ENCODE data around the gene CDK5.

The CDK5 gene

GRCh38 chr7:151091988-151092387, 34.3 kb upstream of the CDK5 start:
- H3K9ac ChIP-seq (ENCODE audit: low read length): no peak overlapping the region
- no peak overlapping the region for H3K4me3 ChIP-seq (ENCODE audit: low read length)
- peaks cover 34% of the 10 kb centered on the region for H3K4me1 ChIP-seq (ENCODE audit: control insufficient read depth, insufficient read depth, low read length)
- no peaks in the 10 kb centered on the region for H3K9me3 ChIP-seq (ENCODE audit: control insufficient read depth, low read length)
- H3K36me3 ChIP-seq (ENCODE audit: control insufficient read depth, insufficient read depth, low read length): no peaks in the 10 kb centered on the region
- H3K27me3 ChIP-seq (ENCODE audit: control insufficient read depth, insufficient read depth, low read length): peaks cover 4% of the 10 kb centered on the region

GRCh38 chr7:151091431-151091830, 33.7 kb upstream of the CDK5 start:
- no peaks in the 10 kb centered on the region for H3K9me3 ChIP-seq (ENCODE audit: control insufficient read depth, low read length)
- no peak overlapping the region for H3K4me3 ChIP-seq (ENCODE audit: low read length)
- H3K4me1 ChIP-seq (ENCODE audit: control insufficient read depth, insufficient read depth, low read length): peaks cover 35% of the 10 kb centered on the region
- H3K27me3 ChIP-seq (ENCODE audit: control insufficient read depth, insufficient read depth, low read length): peaks cover 4% of the 10 kb centered on the region
- H3K36me3 ChIP-seq (ENCODE audit: control insufficient read depth, insufficient read depth, low read length): no peaks in the 10 kb centered on the region
- no peak overlapping the region for H3K9ac ChIP-seq (ENCODE audit: low read length)

DNA sequence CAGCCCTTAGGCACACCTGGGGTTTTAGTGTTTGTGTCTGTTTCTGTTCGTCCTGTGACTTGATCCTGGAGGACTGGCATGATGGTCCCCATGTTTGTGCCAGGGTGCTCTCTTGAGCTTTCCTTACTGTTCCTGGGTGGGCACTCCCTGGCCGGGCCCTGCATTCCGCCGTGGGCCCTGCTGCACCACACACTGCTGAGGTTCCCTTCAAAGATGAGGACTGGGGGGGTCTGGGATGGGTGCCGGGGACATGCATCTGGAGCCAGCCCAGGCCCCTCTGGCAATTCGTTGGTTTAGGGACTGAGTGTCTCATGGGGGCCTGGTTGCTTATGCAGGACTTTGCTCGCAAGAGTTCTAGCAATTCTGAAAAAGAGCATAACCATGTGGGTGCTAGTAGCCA, 33.3 kb upstream of the CDK5 start:
- Histone ChIP-seq H3K9ac (ENCODE audit: low read length) (no peak overlapping the region), H3K4me1 (ENCODE audit: control insufficient read depth, insufficient read depth, low read length) (peaks cover 35% of the 10 kb centered on the region), H3K36me3 (ENCODE audit: control insufficient read depth, insufficient read depth, low read length) (no peaks in the 10 kb centered on the region), H3K9me3 (ENCODE audit: control insufficient read depth, low read length) (no peaks in the 10 kb centered on the region), H3K27me3 (ENCODE audit: control insufficient read depth, insufficient read depth, low read length) (peaks cover 4% of the 10 kb centered on the region), H3K4me3 (ENCODE audit: low read length) (no peak overlapping the region)

GRCh38 chr7:151089893-151090730, 32.4 kb upstream of the CDK5 start:
- Histone ChIP-seq H3K36me3 (ENCODE audit: control insufficient read depth, insufficient read depth, low read length) (no peaks in the 10 kb centered on the region), H3K4me1 (ENCODE audit: control insufficient read depth, insufficient read depth, low read length) (peaks cover 42% of the 10 kb centered on the region), H3K4me3 (ENCODE audit: low read length) (no peak overlapping the region), H3K9me3 (ENCODE audit: control insufficient read depth, low read length) (no peaks in the 10 kb centered on the region), H3K27me3 (ENCODE audit: control insufficient read depth, insufficient read depth, low read length) (peaks cover 4% of the 10 kb centered on the region), H3K9ac (ENCODE audit: low read length) (peak overlapping the region; percentile 75)

GRCh38 chr7:151088856-151089699, 31.4 kb upstream of the CDK5 start:
- Histone ChIP-seq H3K4me1 (ENCODE audit: control insufficient read depth, insufficient read depth, low read length) (peaks cover 45% of the 10 kb centered on the region), H3K9ac (ENCODE audit: low read length) (peak overlapping the region; percentile 75), H3K27me3 (ENCODE audit: control insufficient read depth, insufficient read depth, low read length) (peaks cover 4% of the 10 kb centered on the region), H3K4me3 (ENCODE audit: low read length) (no peak overlapping the region), H3K9me3 (ENCODE audit: control insufficient read depth, low read length) (no peaks in the 10 kb centered on the region), H3K36me3 (ENCODE audit: control insufficient read depth, insufficient read depth, low read length) (no peaks in the 10 kb centered on the region)

DNA sequence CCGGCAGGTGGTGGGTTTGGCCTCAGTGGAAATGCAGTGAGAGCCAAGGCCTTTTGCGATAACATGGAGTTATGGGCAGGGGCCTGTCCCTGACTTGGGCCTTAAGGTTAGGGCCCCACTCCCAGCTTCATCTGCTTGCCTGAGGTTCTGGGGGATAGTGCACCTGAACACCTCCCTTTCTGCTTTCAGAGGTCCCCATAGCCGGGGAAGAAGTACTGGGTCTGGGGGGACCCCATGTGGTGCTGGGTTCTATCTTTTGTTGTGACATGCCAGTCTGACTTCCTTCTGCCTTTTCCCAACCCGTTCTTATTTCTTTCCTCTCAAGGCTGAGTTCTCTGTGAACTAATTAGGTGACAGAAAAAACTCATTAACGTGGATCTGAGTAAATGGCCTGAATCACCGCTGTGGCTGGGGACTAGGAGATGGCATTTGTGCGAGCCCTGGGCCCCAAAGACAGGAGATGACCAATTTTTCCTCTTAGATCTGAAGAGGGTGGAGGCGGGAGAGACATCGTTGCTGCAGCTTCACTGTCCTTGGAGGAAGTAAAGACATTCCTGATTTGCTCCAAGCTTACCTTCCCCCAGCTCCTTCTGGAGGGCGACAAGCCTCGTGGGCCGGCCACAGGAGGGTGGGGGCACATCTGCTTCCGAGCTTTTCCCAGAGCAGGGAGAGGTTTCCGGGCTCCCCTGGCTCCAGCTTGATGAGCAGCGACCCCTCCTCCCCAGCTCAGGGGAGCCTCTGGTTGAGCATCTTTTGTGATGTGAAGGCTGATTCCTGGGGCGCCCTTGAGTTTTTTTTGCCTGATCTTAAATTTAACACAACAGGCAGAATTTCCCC, 30.5 kb upstream of the CDK5 start:
- no peaks in the 10 kb centered on the region for H3K9me3 ChIP-seq (ENCODE audit: control insufficient read depth, low read length)
- H3K4me1 ChIP-seq (ENCODE audit: control insufficient read depth, insufficient read depth, low read length): peaks cover 50% of the 10 kb centered on the region
- peak overlapping the region; percentile 75 for H3K9ac ChIP-seq (ENCODE audit: low read length)
- H3K36me3 ChIP-seq (ENCODE audit: control insufficient read depth, insufficient read depth, low read length): no peaks in the 10 kb centered on the region
- peaks cover 4% of the 10 kb centered on the region for H3K27me3 ChIP-seq (ENCODE audit: control insufficient read depth, insufficient read depth, low read length)
- peak overlapping the region; percentile 66 for H3K4me3 ChIP-seq (ENCODE audit: low read length)

DNA sequence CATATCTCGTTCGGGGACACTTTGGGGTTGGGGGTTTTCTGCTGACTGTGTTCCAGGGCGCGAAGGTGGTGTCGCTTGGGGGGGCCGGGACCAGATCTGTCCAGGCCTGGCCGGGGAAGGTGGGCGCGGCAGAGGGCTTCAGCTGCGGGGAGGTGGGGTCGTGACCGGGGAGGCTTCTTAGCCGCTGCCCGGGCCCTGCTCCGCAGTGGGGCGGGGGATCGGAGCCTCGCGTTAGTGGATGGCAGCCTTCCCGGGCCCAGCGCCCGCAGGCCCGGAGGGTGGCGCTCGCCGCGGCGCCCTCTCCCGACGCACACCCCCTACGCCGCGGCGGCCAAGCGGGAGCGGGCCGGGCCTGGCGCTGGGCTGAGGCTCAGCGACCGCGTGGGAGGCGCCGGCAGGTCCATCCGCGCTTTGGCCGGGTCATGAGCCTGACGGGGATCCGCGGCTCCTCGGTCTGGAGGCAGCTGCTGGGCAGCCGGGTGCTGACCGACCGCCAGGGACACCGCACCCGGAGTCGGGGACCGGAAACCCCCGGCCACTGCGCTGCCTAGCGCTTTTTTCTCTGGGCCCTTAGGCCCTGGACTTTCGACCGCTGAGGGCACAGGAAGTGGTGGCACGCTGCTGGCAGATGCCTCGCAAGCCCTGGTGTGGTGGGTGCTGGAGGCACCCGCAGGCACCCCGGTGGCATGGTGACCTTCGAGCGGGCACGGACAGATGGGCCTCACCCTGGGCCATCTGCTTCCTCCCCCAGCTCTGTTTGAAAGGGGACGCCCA, 29.7 kb upstream of the CDK5 start:
- Histone ChIP-seq H3K4me3 (ENCODE audit: low read length) (peak overlapping the region; percentile 66), H3K27me3 (ENCODE audit: control insufficient read depth, insufficient read depth, low read length) (peaks cover 4% of the 10 kb centered on the region), H3K36me3 (ENCODE audit: control insufficient read depth, insufficient read depth, low read length) (no peaks in the 10 kb centered on the region), H3K9me3 (ENCODE audit: control insufficient read depth, low read length) (no peaks in the 10 kb centered on the region), H3K4me1 (ENCODE audit: control insufficient read depth, insufficient read depth, low read length) (peaks cover 54% of the 10 kb centered on the region), H3K9ac (ENCODE audit: low read length) (peak overlapping the region; percentile 75)

- Histone ChIP-seq H3K9ac (ENCODE audit: low read length) (peak overlapping the region; percentile 75), H3K36me3 (ENCODE audit: control insufficient read depth, insufficient read depth, low read length) (no peaks in the 10 kb centered on the region), H3K27me3 (ENCODE audit: control insufficient read depth, insufficient read depth, low read length) (peaks cover 4% of the 10 kb centered on the region), H3K9me3 (ENCODE audit: control insufficient read depth, low read length) (no peaks in the 10 kb centered on the region), H3K4me1 (ENCODE audit: control insufficient read depth, insufficient read depth, low read length) (peaks cover 60% of the 10 kb centered on the region), H3K4me3 (ENCODE audit: low read length) (peak overlapping the region; percentile 46)
Observed at GRCh38 chr7:151086802-151087244, 29.1 kb upstream of the CDK5 start.

GRCh38 chr7:151085691-151086620, 28.3 kb upstream of the CDK5 start, which contains the start of gene AGAP3:
Gene AGAP3 (plus strand): TSS chr7:151086475. CDS start chr7:151086742, 267 bp downstream.
- H3K4me1 ChIP-seq (ENCODE audit: control insufficient read depth, insufficient read depth, low read length): peaks cover 68% of the 10 kb centered on the region
- peak within 1 kb of the TSS; percentile 46 for H3K4me3 ChIP-seq (ENCODE audit: low read length)
- no peaks in the 10 kb centered on the region for H3K9me3 ChIP-seq (ENCODE audit: control insufficient read depth, low read length)
- peaks cover 4% of the 10 kb centered on the region for H3K27me3 ChIP-seq (ENCODE audit: control insufficient read depth, insufficient read depth, low read length)
- peak within 1 kb of the TSS; percentile 75 for H3K9ac ChIP-seq (ENCODE audit: low read length)
- H3K36me3 ChIP-seq (ENCODE audit: control insufficient read depth, insufficient read depth, low read length): no peaks in the 10 kb centered on the region

DNA sequence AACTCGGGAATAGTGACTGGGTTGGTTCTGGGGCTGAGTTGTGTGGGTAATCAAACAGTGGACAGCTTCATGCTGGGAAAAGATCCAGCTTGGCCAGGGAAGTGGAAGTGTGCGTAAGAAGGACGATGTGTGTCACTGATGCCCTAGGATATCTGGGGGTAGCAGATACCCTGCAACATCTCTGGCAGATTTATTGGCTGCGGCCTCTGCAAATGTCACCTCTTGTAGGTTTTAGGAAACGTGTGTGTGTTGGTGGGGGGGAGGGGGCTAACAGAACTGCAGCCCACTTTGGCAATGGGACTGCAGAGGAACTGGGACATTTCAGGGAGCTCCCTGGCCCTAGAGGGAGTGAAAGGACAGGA, 27.6 kb upstream of the CDK5 start:
- H3K27me3 ChIP-seq (ENCODE audit: control insufficient read depth, insufficient read depth, low read length): peaks cover 4% of the 10 kb centered on the region
- no peaks in the 10 kb centered on the region for H3K36me3 ChIP-seq (ENCODE audit: control insufficient read depth, insufficient read depth, low read length)
- peaks cover 70% of the 10 kb centered on the region for H3K4me1 ChIP-seq (ENCODE audit: control insufficient read depth, insufficient read depth, low read length)
- H3K4me3 ChIP-seq (ENCODE audit: low read length): no peak overlapping the region
- H3K9me3 ChIP-seq (ENCODE audit: control insufficient read depth, low read length): no peaks in the 10 kb centered on the region
- peak overlapping the region; percentile 8 for H3K9ac ChIP-seq (ENCODE audit: low read length)

Measured in mucosa of stomach (tissue), 1 donor.